GM12864 (cell line): ENCODE data around the gene GFPT1.

ENCODE experiments used
- DNase-seq: peaks from one replicate; pipeline ENCODE4 v3.0.0-alpha.2; 2011; ENCODE audit warnings: low read depth
- H3K4me3 ChIP-seq: 2 replicates; pipeline ENCODE4 v1.5.1; 2011; ENCODE audit warnings: mild to moderate bottlenecking, low read depth, low read length, control low read depth
- TF ChIP-seq, protein P1 (sequence below): IDR thresholded peaks from 2 replicates; pipeline ENCODE4 v1.5.1; 2011; ENCODE audit warnings: low read depth, mild to moderate bottlenecking, moderate library complexity, low read length, control low read depth, inconsistent platforms; ENCODE audit errors: missing control alignments

The GFPT1 gene

DNA sequence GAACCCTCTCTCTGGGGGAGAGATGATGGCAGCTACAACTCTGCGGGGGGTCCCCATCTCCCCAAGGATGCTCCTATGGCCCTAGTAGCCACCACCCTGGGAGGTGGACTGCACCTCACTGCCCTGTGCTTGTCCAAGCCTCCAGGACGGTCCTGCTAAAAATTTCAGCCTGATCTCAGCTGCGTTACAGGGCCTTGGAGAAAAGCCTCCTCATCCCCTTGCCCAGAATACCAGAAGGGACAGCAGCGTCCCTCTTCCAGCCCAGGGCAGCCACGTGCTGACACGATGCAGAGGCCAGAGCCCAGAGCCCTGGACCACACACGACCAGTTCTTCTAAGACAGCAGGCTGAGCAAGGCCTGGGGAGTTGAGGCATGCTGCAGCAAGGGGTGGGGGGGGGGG, 81.9 kb downstream of the GFPT1 start:
- TF ChIP-seq, protein P1, sequence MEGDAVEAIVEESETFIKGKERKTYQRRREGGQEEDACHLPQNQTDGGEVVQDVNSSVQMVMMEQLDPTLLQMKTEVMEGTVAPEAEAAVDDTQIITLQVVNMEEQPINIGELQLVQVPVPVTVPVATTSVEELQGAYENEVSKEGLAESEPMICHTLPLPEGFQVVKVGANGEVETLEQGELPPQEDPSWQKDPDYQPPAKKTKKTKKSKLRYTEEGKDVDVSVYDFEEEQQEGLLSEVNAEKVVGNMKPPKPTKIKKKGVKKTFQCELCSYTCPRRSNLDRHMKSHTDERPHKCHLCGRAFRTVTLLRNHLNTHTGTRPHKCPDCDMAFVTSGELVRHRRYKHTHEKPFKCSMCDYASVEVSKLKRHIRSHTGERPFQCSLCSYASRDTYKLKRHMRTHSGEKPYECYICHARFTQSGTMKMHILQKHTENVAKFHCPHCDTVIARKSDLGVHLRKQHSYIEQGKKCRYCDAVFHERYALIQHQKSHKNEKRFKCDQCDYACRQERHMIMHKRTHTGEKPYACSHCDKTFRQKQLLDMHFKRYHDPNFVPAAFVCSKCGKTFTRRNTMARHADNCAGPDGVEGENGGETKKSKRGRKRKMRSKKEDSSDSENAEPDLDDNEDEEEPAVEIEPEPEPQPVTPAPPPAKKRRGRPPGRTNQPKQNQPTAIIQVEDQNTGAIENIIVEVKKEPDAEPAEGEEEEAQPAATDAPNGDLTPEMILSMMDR: no peak
- H3K4me3 ChIP-seq: no peak overlapping the region
- DNase-seq: no peak

GRCh38 chr2:69304656-69305055, 82.4 kb downstream of the GFPT1 start:
- TF ChIP-seq, protein P1: no peak
- no peak for DNase-seq
- no peak overlapping the region for H3K4me3 ChIP-seq

DNA sequence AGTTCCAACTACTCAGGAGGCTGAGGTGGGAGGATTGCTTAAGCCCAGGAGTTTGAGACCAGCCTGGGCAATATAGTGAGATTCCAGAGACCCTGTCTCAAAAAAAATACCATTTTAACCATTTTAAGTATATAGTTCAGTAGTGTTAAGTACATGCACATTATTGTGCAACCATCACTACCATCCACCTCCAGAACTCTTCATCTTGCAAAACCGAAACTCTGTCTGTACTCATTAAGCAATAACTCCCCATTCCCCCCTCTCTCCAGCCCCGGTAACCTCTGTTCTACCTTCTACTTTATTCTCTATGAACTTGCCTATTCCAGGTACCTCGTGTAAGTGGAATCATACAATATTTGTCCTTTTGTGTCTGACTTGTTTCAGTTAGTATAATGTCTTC, 86.4 kb downstream of the GFPT1 start:
- no peak for DNase-seq
- no peak overlapping the region for H3K4me3 ChIP-seq
- TF ChIP-seq, protein P1: no peak

DNA sequence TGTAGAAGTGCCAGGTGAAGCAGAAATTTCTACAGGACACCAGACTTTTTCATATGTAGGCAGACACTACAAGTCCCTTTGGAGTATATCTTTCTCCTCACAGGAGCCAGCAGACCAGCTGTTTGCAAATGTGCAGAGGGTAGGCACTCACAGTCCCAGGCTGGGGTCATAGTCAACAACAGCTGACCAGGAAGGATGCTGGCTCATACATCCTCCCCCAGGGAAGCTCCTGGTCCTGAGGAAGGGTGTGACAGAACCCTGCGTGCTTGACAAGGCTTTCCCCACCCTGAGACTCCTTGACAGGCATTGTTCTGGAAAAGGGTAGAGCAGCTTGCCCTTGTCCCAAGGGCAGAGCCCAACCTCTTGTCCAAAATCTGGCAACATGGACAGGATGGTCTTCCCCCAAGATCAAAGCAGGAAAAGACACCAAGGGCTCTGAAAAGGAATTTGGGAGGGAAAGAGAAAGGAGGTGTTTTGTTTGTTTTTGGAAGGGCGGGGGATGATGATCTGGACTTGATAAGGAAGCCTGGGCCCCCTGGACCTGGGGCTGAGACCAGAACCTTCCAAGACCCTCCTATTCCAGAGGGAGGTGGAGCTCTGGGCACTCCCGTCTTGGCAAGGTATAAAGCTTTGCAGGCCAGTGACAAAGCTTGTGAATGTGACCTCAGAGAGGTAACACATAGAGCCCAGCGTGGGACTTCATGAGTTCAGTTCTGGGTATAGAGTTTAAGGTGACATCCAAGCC, 87.1 kb downstream of the GFPT1 start:
- TF ChIP-seq, protein P1: no peak
- DNase-seq: no peak
- H3K4me3 ChIP-seq: no peak overlapping the region

- TF ChIP-seq, protein P1: no peak
- DNase-seq: no peak
- H3K4me3 ChIP-seq: no peak overlapping the region
These were observed 88.2 kb downstream of the GFPT1 start for GRCh38 chr2:69298862-69299261.

GRCh38 chr2:69298261-69298660, 88.8 kb downstream of the GFPT1 start:
- H3K4me3 ChIP-seq: no peak overlapping the region
- TF ChIP-seq, protein P1: no peak
- no peak for DNase-seq

- no peak overlapping the region for H3K4me3 ChIP-seq
- TF ChIP-seq, protein P1: no peak
- no peak for DNase-seq
These were observed 89.8 kb downstream of the GFPT1 start for GRCh38 chr2:69297216-69297615.
